ENCODE results near the gene EVPL.

GRCh38 chr17:75980188-75981018, 46.7 kb downstream of the EVPL start:
- TF ChIP-seq CTCF (IDR thresholded peaks at IDR 0.05) = no peak
- TF ChIP-seq POLR2A (IDR thresholded peaks at IDR 0.05) = no peak

Measured in thyroid gland (tissue), 4 donors.